Type B pancreatic cell (in vitro differentiated cells): ENCODE results near the gene SEPTIN2. TPM values are rescaled to one million over a fixed set of nuclear protein-coding genes. Genes with fewer than 3 reads are reported as not detected.
"Not testable (repeated sequence)": the region's sequence is repeated elsewhere in the genome, so short reads cannot be mapped to it uniquely, and the experiment has no call there.

Source experiments
- DNase-seq: peaks from one replicate; pipeline ENCODE4 v3.0.0; 2021; ENCODE audit warnings: mixed read lengths; ENCODE audit not compliant: unreplicated experiment; ENCODE audit errors: extremely low spot score
- H3K27ac Mint-ChIP-seq: 2 replicates; pipeline ENCODE4 v1.8.0; 2021; ENCODE audit warnings: mild to moderate bottlenecking, mixed read lengths
- H3K27me3 Mint-ChIP-seq: 2 replicates; pipeline ENCODE4 v1.8.0; 2021; ENCODE audit warnings: mixed read lengths
- H3K36me3 Mint-ChIP-seq: 2 replicates; pipeline ENCODE4 v1.8.0; 2021; ENCODE audit warnings: mixed read lengths
- H3K4me1 Mint-ChIP-seq: one replicate; pipeline ENCODE4 v1.8.0; 2021; ENCODE audit warnings: mixed read lengths; ENCODE audit not compliant: unreplicated experiment
- H3K4me3 Mint-ChIP-seq: 2 replicates; pipeline ENCODE4 v1.8.0; 2021; ENCODE audit warnings: mild to moderate bottlenecking, mixed read lengths
- H3K9me3 Mint-ChIP-seq: 2 replicates; pipeline ENCODE4 v1.8.0; 2021; ENCODE audit warnings: mixed read lengths
- total RNA-seq: library from RNA; stranded (reverse); gene quantifications from 2 replicates; pipeline ENCODE4 v1.2.1, GENCODE V29; 2021; ENCODE audit warnings: low replicate concordance
- TF ChIP-seq, protein P1 (sequence below): fragments of 200-600 bp; sonication (generic); conservative IDR thresholded peaks from 2 replicates; pipeline ENCODE4 v1.5.0; 2021; ENCODE audit warnings: antibody characterized with exemption, mild to moderate bottlenecking

The SEPTIN2 gene
- total RNA-seq, 1 donor from 2014 or later, result 425 TPM

DNA sequence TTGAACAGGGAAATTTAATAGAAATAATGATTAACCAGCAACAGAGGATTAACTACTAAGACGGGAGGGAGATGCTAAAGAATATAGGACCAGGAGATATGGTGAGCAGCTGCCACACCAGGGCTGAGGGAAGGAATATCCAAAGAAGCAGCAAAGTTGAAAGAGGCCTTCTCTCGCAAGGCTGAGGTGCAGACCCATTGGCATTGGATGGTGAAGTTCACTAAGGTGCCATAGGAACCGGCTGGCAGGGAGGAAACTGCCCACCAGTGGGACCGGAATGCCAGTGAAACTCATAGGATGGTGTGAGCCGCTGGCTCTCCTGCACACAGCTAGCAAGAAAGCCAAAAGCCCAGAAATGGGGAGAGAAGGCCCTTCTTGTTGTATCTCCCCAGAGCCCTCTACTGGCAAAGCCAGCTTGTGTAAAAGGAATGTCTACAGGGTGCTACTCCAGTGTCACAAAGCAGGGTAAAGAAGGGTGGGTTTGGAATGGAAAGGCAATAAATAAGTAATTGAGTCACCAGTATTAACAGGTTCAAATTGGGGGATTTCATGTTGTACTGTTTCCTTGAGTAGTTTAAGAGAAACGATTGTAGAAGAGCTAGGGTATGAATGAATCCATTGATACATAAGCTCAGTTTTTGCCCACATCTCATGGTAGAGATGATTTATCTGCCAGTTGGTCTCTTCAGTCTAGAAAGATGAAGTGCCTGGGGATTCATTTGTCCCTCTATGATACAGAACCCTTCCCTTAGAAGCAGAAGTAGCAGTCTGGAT lies 76.4 kb downstream of the SEPTIN2 start:
- Mint-ChIP-seq H3K4me1 (no peaks in the 10 kb centered on the region), H3K27ac (peak overlapping the region; percentile 9), H3K9me3 (no peaks in the 10 kb centered on the region), H3K27me3 (no peaks in the 10 kb centered on the region), H3K36me3 (peaks cover 27% of the 10 kb centered on the region), H3K4me3 (no peak overlapping the region)
- no peak for DNase-seq
- TF ChIP-seq, protein P1, sequence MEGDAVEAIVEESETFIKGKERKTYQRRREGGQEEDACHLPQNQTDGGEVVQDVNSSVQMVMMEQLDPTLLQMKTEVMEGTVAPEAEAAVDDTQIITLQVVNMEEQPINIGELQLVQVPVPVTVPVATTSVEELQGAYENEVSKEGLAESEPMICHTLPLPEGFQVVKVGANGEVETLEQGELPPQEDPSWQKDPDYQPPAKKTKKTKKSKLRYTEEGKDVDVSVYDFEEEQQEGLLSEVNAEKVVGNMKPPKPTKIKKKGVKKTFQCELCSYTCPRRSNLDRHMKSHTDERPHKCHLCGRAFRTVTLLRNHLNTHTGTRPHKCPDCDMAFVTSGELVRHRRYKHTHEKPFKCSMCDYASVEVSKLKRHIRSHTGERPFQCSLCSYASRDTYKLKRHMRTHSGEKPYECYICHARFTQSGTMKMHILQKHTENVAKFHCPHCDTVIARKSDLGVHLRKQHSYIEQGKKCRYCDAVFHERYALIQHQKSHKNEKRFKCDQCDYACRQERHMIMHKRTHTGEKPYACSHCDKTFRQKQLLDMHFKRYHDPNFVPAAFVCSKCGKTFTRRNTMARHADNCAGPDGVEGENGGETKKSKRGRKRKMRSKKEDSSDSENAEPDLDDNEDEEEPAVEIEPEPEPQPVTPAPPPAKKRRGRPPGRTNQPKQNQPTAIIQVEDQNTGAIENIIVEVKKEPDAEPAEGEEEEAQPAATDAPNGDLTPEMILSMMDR, result peak; percentile 42

DNA sequence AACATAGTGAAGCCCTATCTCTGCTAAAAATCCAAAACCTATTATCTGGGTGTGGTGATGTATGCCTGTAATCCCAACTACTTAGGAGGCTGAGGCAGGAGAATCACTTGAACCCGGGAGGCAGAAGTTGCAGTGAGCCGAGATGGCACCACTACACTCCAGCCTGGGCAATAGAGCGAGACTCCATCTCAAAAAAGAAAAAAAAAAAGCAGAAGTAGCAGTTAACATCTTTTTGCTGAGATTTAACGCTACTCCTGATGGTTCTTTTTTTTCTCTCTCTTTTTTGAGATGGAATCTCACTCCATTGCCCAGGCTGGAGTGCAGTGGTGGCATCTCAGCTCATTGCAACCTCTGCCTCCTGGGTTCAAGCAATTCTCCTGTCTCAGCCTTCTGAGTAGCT lies 77.0 kb downstream of the SEPTIN2 start:
- not testable (repeated sequence) for H3K4me1 Mint-ChIP-seq, H3K4me3 Mint-ChIP-seq, DNase-seq, H3K27ac Mint-ChIP-seq, H3K27me3 Mint-ChIP-seq, H3K9me3 Mint-ChIP-seq
- H3K36me3 Mint-ChIP-seq, result peaks cover 29% of the 10 kb centered on the region

DNA sequence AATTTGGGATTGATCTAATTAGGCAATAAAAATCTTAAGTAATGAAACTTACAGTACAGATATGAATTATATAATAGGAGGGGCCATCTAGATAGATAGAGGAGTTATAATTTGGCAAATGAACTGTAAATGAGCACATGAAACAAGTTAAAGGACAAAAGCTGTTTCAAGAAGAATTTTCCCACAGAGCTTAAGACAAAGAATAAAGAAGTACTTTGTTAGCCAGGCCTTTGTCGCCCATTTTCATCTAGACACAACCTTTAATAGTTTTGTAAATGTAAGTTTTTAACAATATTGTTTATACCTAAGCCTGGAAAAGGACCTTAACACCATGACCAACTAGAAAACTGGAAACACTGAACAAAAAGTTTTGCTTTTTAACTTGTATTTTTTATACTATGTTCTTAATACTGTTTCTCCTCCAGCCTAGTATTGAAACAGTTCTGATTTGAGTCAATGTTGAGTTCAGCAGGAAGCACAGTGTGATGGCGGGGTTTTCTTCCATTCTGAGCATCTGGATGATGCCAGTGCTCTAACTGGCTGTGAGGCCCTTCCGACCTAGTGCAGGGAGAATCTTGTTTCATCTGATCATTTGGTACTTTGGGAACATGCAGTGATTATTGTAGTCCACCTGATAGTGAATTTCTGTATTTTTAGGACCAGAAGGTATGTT lies 77.9 kb downstream of the SEPTIN2 start:
- Mint-ChIP-seq H3K4me3 (no peak overlapping the region), H3K27me3 (no peaks in the 10 kb centered on the region), H3K9me3 (no peaks in the 10 kb centered on the region), H3K4me1 (no peaks in the 10 kb centered on the region), H3K27ac (no peak overlapping the region), H3K36me3 (peaks cover 25% of the 10 kb centered on the region)
- DNase-seq, result no peak
- TF ChIP-seq, protein P1, result no peak

DNA sequence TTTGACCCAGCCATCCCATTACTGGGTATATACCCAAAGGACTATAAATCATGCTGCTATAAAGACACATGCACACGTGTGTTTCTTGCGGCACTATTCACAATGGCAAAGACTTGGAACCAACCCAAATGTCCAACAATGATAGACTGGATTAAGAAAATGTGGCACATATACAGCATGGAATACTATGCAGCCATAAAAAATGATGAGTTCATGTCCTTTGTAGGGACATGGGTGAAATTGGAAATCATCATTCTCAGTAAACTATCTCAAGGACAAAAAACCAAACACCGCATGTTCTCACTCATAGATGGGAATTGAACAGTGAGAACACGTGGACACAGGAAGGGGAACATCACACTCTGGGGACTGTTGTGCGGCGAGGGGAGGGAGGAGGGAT lies 81.1 kb downstream of the SEPTIN2 start:
- not testable (repeated sequence) for H3K4me1 Mint-ChIP-seq, H3K27me3 Mint-ChIP-seq, H3K9me3 Mint-ChIP-seq, DNase-seq, H3K4me3 Mint-ChIP-seq, H3K27ac Mint-ChIP-seq
- peaks cover 17% of the 10 kb centered on the region for H3K36me3 Mint-ChIP-seq

- no peaks in the 10 kb centered on the region for H3K9me3 Mint-ChIP-seq
- no peak overlapping the region for H3K4me3 Mint-ChIP-seq
- H3K27ac Mint-ChIP-seq, result peak overlapping the region; percentile 23
- TF ChIP-seq, protein P1, result no peak
- no peak for DNase-seq
- no peaks in the 10 kb centered on the region for H3K27me3 Mint-ChIP-seq
- H3K4me1 Mint-ChIP-seq, result peaks cover 9% of the 10 kb centered on the region
- H3K36me3 Mint-ChIP-seq, result peaks cover 9% of the 10 kb centered on the region
Observed at GRCh38 chr2:241399941-241400922, 84.5 kb downstream of the SEPTIN2 start.

Other genes starting within 250 kb of the SEPTIN2 start
- 38.9 and 46.3 TPM in 2 replicates for gene MTERF4, start 213.6 kb upstream of the SEPTIN2 start, total RNA-seq
- gene PASK, start 166.5 kb upstream of the SEPTIN2 start, total RNA-seq, result 31.8 and 50.9 TPM in 2 replicates
- 50.7 and 52.4 TPM in 2 replicates for gene PPP1R7, start 165.5 kb upstream of the SEPTIN2 start, total RNA-seq
- gene ANO7, start 127.2 kb upstream of the SEPTIN2 start, total RNA-seq, result 1.7 and 3.3 TPM in 2 replicates
- 466 and 659 TPM in 2 replicates for gene HDLBP, start 253 bp upstream of the SEPTIN2 start, total RNA-seq
- gene FARP2, start 40.4 kb downstream of the SEPTIN2 start, total RNA-seq, result 62.5 and 71.1 TPM in 2 replicates
- gene STK25, start 192.7 kb downstream of the SEPTIN2 start, total RNA-seq, result 182 and 198 TPM in 2 replicates
- 41.5 and 108 TPM in 2 replicates for gene BOK, start 242.8 kb downstream of the SEPTIN2 start, total RNA-seq